Choroid plexus epithelial cell (primary cell): ENCODE measurements around the gene HNF1A.

Experiments used
- DNase-seq: peaks from one replicate; pipeline ENCODE4 v3.0.0-alpha.2; 2010; ENCODE audit warnings: low read depth
- H3K4me3 ChIP-seq: 2 replicates; pipeline ENCODE4 v1.5.1; 2011; ENCODE audit warnings: low read depth, mild to moderate bottlenecking, control low read depth, low read length, moderate library complexity
- TF ChIP-seq, protein P1 (sequence below): conservative IDR thresholded peaks from 2 replicates; pipeline ENCODE4 v1.5.1; 2011; ENCODE audit warnings: low read depth, mild to moderate bottlenecking, control low read depth, inconsistent platforms, low read length, moderate library complexity

Gene HNF1A

DNA sequence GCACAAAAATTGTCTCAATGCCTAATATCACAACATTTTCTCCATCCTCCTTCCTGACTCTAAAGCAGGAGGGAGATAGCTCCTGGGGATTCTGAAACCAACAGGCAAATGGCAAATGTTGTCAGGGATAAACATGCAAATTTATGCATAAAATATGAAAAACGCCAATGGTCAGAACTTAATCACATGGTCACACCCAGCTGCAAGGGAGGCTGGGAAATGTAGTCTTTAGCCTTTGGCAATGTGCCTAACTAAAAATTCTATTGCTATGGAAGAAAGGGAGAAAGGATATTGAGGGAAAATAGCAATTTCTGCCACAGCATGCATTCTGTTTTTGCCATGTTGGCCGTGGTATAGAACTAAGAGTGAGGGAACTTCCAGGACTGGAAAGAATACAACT, 72.4 kb downstream of the HNF1A start:
- no peak overlapping the region for H3K4me3 ChIP-seq
- TF ChIP-seq, protein P1, sequence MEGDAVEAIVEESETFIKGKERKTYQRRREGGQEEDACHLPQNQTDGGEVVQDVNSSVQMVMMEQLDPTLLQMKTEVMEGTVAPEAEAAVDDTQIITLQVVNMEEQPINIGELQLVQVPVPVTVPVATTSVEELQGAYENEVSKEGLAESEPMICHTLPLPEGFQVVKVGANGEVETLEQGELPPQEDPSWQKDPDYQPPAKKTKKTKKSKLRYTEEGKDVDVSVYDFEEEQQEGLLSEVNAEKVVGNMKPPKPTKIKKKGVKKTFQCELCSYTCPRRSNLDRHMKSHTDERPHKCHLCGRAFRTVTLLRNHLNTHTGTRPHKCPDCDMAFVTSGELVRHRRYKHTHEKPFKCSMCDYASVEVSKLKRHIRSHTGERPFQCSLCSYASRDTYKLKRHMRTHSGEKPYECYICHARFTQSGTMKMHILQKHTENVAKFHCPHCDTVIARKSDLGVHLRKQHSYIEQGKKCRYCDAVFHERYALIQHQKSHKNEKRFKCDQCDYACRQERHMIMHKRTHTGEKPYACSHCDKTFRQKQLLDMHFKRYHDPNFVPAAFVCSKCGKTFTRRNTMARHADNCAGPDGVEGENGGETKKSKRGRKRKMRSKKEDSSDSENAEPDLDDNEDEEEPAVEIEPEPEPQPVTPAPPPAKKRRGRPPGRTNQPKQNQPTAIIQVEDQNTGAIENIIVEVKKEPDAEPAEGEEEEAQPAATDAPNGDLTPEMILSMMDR, result no peak
- peak; percentile 14 for DNase-seq
